Neural cell (in vitro differentiated cells): ENCODE measurements around the gene FCN1.

Source experiments
- CTCF ChIP-seq: fragments of 450-650 bp; IDR thresholded peaks from 2 replicates; pipeline ENCODE4 v1.5.1; 2014; ENCODE audit warnings: antibody characterized with exemption, mild to moderate bottlenecking, moderate library complexity; ENCODE audit not compliant: poor library complexity, severe bottlenecking
- EZH2 ChIP-seq: fragments of 200-600, 300-800 bp; shearing (Covaris generic), sonication (generic); IDR thresholded peaks from 2 replicates; pipeline ENCODE4 v1.6.1; 2014; ENCODE audit warnings: antibody characterized with exemption, low read length, borderline replicate concordance, mild to moderate bottlenecking; ENCODE audit not compliant: insufficient read depth, poor library complexity, severe bottlenecking
- POLR2AphosphoS5 ChIP-seq: IDR thresholded peaks from 2 replicates; pipeline ENCODE4 v1.6.1; 2012
- RAD21 ChIP-seq: fragments of 450-650 bp; conservative IDR thresholded peaks from 2 replicates; pipeline ENCODE4 v1.6.1; 2014; ENCODE audit warnings: antibody characterized with exemption, mild to moderate bottlenecking, moderate library complexity
- SMC3 ChIP-seq: fragments of 450-650 bp; conservative IDR thresholded peaks from 2 replicates; pipeline ENCODE4 v1.6.1; 2014; ENCODE audit warnings: antibody characterized with exemption, mild to moderate bottlenecking, moderate library complexity; ENCODE audit not compliant: poor library complexity
- TAF1 ChIP-seq: IDR thresholded peaks from 2 replicates; pipeline ENCODE4 v1.6.1; 2012; ENCODE audit warnings: low read depth
- TF ChIP-seq, protein P1 (sequence below): IDR thresholded peaks from 2 replicates; pipeline ENCODE4 v1.6.1; 2012; ENCODE audit warnings: borderline replicate concordance

- TF ChIP-seq CTCF: no peak
- no peak for TF ChIP-seq EZH2
- no peak for TF ChIP-seq TAF1
- TF ChIP-seq SMC3: no peak
- TF ChIP-seq, protein P1, sequence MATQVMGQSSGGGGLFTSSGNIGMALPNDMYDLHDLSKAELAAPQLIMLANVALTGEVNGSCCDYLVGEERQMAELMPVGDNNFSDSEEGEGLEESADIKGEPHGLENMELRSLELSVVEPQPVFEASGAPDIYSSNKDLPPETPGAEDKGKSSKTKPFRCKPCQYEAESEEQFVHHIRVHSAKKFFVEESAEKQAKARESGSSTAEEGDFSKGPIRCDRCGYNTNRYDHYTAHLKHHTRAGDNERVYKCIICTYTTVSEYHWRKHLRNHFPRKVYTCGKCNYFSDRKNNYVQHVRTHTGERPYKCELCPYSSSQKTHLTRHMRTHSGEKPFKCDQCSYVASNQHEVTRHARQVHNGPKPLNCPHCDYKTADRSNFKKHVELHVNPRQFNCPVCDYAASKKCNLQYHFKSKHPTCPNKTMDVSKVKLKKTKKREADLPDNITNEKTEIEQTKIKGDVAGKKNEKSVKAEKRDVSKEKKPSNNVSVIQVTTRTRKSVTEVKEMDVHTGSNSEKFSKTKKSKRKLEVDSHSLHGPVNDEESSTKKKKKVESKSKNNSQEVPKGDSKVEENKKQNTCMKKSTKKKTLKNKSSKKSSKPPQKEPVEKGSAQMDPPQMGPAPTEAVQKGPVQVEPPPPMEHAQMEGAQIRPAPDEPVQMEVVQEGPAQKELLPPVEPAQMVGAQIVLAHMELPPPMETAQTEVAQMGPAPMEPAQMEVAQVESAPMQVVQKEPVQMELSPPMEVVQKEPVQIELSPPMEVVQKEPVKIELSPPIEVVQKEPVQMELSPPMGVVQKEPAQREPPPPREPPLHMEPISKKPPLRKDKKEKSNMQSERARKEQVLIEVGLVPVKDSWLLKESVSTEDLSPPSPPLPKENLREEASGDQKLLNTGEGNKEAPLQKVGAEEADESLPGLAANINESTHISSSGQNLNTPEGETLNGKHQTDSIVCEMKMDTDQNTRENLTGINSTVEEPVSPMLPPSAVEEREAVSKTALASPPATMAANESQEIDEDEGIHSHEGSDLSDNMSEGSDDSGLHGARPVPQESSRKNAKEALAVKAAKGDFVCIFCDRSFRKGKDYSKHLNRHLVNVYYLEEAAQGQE: no peak
- no peak for TF ChIP-seq POLR2AphosphoS5
- no peak for TF ChIP-seq RAD21
Observed at GRCh38 chr9:134877541-134877940, 40.2 kb downstream of the FCN1 start.
